GM12865 (cell line): ENCODE measurements around the gene CLASP1.
A peak's percentile ranks its signal among the peaks of the same experiment; 100 is the strongest.
"Not testable (repeated sequence)": the region's sequence is repeated elsewhere in the genome, so short reads cannot be mapped to it uniquely, and the experiment has no call there.

Source experiments
- DNase-seq: peaks from one replicate; pipeline ENCODE4 v3.0.0; 2010; ENCODE audit warnings: low read depth
- H3K4me3 ChIP-seq: 2 replicates; pipeline ENCODE4 v1.5.1; 2011; ENCODE audit warnings: mild to moderate bottlenecking, low read depth, low read length, control low read depth
- CTCF ChIP-seq: IDR thresholded peaks from 2 replicates; pipeline ENCODE4 v1.5.1; 2011; ENCODE audit warnings: low read length, control low read depth, low read depth, inconsistent platforms; ENCODE audit not compliant: insufficient read depth; ENCODE audit errors: missing control alignments

The CLASP1 gene

GRCh38 chr2:121382744-121383143 is 266.5 kb downstream of the CLASP1 start:
- no peak for TF ChIP-seq CTCF
- H3K4me3 ChIP-seq, result no peak overlapping the region
- DNase-seq, result peak; percentile 17

GRCh38 chr2:121377646-121378045 is 271.6 kb downstream of the CLASP1 start:
- H3K4me3 ChIP-seq, result no peak overlapping the region
- TF ChIP-seq CTCF, result no peak
- no peak for DNase-seq

- no peak for DNase-seq
- TF ChIP-seq CTCF, result no peak
These were observed 272.6 kb downstream of the CLASP1 start for GRCh38 chr2:121376535-121377250.

GRCh38 chr2:121375621-121376159 is 273.6 kb downstream of the CLASP1 start:
- TF ChIP-seq CTCF, result no peak
- DNase-seq, result no peak
- H3K4me3 ChIP-seq, result no peak overlapping the region

More at GRCh38 chr2:121376535-121377250, 272.6 kb downstream of the CLASP1 start:
- no peak overlapping the region for H3K4me3 ChIP-seq

- H3K4me3 ChIP-seq, DNase-seq: not testable (repeated sequence)
These were observed 274.7 kb downstream of the CLASP1 start for GRCh38 chr2:121374412-121375075.

- H3K4me3 ChIP-seq, result no peak overlapping the region
- no peak for TF ChIP-seq CTCF
- DNase-seq, result peak; percentile 40
These were observed 276.4 kb downstream of the CLASP1 start for GRCh38 chr2:121372721-121373353.

- no peak for TF ChIP-seq CTCF
- DNase-seq, result no peak
- no peak overlapping the region for H3K4me3 ChIP-seq
These were observed 277.2 kb downstream of the CLASP1 start for GRCh38 chr2:121372082-121372481.
